Measurements from ENCODE around the gene LRCH4. TPM values are rescaled to one million over a fixed set of nuclear protein-coding genes. Genes with fewer than 3 reads are reported as not detected.

LRCH4 gene
- total and polyA plus RNA-seq, 9 of the 15 experiments (the other 6 are each of a cell fraction or from before 2014, with no cell fraction given): 0.06 to 63.3 (median 15.0) TPM

- TF ChIP-seq, protein P1, sequence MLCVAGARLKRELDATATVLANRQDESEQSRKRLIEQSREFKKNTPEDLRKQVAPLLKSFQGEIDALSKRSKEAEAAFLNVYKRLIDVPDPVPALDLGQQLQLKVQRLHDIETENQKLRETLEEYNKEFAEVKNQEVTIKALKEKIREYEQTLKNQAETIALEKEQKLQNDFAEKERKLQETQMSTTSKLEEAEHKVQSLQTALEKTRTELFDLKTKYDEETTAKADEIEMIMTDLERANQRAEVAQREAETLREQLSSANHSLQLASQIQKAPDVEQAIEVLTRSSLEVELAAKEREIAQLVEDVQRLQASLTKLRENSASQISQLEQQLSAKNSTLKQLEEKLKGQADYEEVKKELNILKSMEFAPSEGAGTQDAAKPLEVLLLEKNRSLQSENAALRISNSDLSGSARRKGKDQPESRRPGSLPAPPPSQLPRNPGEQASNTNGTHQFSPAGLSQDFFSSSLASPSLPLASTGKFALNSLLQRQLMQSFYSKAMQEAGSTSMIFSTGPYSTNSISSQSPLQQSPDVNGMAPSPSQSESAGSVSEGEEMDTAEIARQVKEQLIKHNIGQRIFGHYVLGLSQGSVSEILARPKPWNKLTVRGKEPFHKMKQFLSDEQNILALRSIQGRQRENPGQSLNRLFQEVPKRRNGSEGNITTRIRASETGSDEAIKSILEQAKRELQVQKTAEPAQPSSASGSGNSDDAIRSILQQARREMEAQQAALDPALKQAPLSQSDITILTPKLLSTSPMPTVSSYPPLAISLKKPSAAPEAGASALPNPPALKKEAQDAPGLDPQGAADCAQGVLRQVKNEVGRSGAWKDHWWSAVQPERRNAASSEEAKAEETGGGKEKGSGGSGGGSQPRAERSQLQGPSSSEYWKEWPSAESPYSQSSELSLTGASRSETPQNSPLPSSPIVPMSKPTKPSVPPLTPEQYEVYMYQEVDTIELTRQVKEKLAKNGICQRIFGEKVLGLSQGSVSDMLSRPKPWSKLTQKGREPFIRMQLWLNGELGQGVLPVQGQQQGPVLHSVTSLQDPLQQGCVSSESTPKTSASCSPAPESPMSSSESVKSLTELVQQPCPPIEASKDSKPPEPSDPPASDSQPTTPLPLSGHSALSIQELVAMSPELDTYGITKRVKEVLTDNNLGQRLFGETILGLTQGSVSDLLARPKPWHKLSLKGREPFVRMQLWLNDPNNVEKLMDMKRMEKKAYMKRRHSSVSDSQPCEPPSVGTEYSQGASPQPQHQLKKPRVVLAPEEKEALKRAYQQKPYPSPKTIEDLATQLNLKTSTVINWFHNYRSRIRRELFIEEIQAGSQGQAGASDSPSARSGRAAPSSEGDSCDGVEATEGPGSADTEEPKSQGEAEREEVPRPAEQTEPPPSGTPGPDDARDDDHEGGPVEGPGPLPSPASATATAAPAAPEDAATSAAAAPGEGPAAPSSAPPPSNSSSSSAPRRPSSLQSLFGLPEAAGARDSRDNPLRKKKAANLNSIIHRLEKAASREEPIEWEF (CRISPR knock-in tag; IDR thresholded peaks at IDR 0.05): no peak
- TF ChIP-seq ZBTB33 (CRISPR knock-in tag; IDR thresholded peaks at IDR 0.05) (peak; percentile 68), PYGO2 (tag; IDR thresholded peaks at IDR 0.05) (no peak), ZNF239 (CRISPR knock-in tag; IDR thresholded peaks at IDR 0.05) (no peak), CREB1 (IDR thresholded peaks at IDR 0.05) (peak; percentile 93), CREB1 (CRISPR knock-in tag; IDR thresholded peaks at IDR 0.05) (peak; percentile 95), POLR3G (IDR thresholded peaks at IDR 0.05; ENCODE audit: extremely low read depth, insufficient read length, insufficient replicate concordance) (no peak), ZNF24 (IDR thresholded peaks at IDR 0.05) (no peak), TEAD1 (CRISPR knock-in tag; IDR thresholded peaks at IDR 0.05) (0 out of 4 replicates have a peak, but pooled peaks of 1 of the 2 experiments have one; percentile 42), CEBPZ (IDR thresholded peaks at IDR 0.05; ENCODE audit: borderline replicate concordance, low read depth, low read length) (peak; percentile 100), ZNF41 (CRISPR knock-in tag; conservative IDR thresholded peaks at IDR 0.05) (no peak), RBM39 (optimal IDR thresholded peaks at IDR 0.05; ENCODE audit: low read depth, low read length) (no peak), IRF2 (CRISPR knock-in tag; IDR thresholded peaks at IDR 0.05) (no peak), MCM7 (IDR thresholded peaks at IDR 0.05) (no peak), ZNF766 (CRISPR knock-in tag; conservative IDR thresholded peaks at IDR 0.05) (no peak), CBFA2T2 (conservative IDR thresholded peaks at IDR 0.05) (no peak)
Observed at GRCh38 chr7:100586266-100587025, 517 bp upstream of the LRCH4 start, which contains the start of gene FBXO24 (continued).

Data from K562 (cell line).